GM12878 (cell line): ENCODE results near the gene ATP5PB. TPM values are rescaled to one million over a fixed set of nuclear protein-coding genes. Genes with fewer than 3 reads are reported as not detected.

Source experiments
- ATAC-seq: fragments of 200-7000 bp; cut with Tn5 transposase; 3 replicates; pipeline ENCODE4 v1.9.1; 2020; ENCODE audit warnings: mild to moderate bottlenecking, moderate library complexity
- BruUV-seq: library from RNA; stranded (reverse); fragments of 400-500 nt; replicated peaks from 2 replicates; lab custom pipeline; 2021; lab: Mats Ljungman, UMichigan
- CTCF ChIA-PET: fragments of 300-600 bp; sonication (Branson Sonifier 250); formaldehyde crosslinking; extraction: SDS; loops from one replicate; lab custom pipeline; 2021; ENCODE audit warnings: inconsistent platforms; lab: Yijun Ruan, JAX
- POLR2A ChIA-PET: fragments of 350-600 bp; formaldehyde crosslinking; extraction: SDS; loops from one replicate; lab custom pipeline; 2021; ENCODE audit warnings: inconsistent platforms; lab: Charles Lee
- RAD21 ChIA-PET: fragments of 300-600 bp; sonication (Branson Sonifier 250); formaldehyde crosslinking; loops from one replicate; lab custom pipeline; 2023; ENCODE audit warnings: antibody characterized with exemption; ENCODE audit not compliant: unreplicated experiment; lab: Charles Lee
- SMC1A ChIA-PET: fragments of 300-600 bp; sonication (Branson Sonifier 250); formaldehyde crosslinking; loops from one replicate; lab custom pipeline; 2023; ENCODE audit not compliant: unreplicated experiment, uncharacterized antibody; lab: Charles Lee
- DNase-seq: peaks from one replicate; pipeline ENCODE4 v3.0.0-alpha.2; 2011; ENCODE audit warnings: low read depth, low spot score
- FAIRE-seq: peaks from 3 replicates; lab custom pipeline; 2011; peaks lifted over from hg19 to GRCh38; lab: Jason Lieb, UNC
- H2AFZ ChIP-seq: 2 replicates; pipeline ENCODE4 v1.6.0; 2011; ENCODE audit warnings: low read depth, low read length, control low read depth; ENCODE audit not compliant: control insufficient read depth
- H3K27ac ChIP-seq: 2 replicates; pipeline ENCODE4 v1.5.1; 2011; ENCODE audit warnings: control low read depth; ENCODE audit not compliant: control insufficient read depth, insufficient read depth
- H3K27me3 ChIP-seq, 2 experiments: replicated peaks in 1 of 2; 2 replicates each; pipeline versions ENCODE4 v1.6.0 to v1.6.1; 2011; ENCODE audit warnings: low read length in 1 of 2; ENCODE audit not compliant: control insufficient read depth in 2 of 2, insufficient read depth in 2 of 2
- H3K36me3 ChIP-seq, 2 experiments: 2 replicates each; pipeline ENCODE4 v1.5.1; 2011; ENCODE audit warnings: low read length in 1 of 2; ENCODE audit not compliant: control insufficient read depth in 2 of 2, insufficient read depth in 2 of 2
- H3K4me1 ChIP-seq: 2 replicates; pipeline ENCODE4 v1.6.1; 2011; ENCODE audit warnings: mild to moderate bottlenecking, low read length, moderate library complexity, mixed read lengths; ENCODE audit not compliant: control insufficient read depth, insufficient read depth
- H3K4me2 ChIP-seq: 2 replicates; pipeline ENCODE4 v1.6.0; 2011; ENCODE audit warnings: control low read depth; ENCODE audit not compliant: control insufficient read depth, insufficient read depth
- H3K4me3 ChIP-seq: fragments of 200-600 bp; sonication (generic); 2 replicates; pipeline ENCODE4 v1.5.1; 2016
- H3K79me2 ChIP-seq: 2 replicates; pipeline ENCODE4 v1.6.0; 2011; ENCODE audit warnings: low read length; ENCODE audit not compliant: control insufficient read depth, insufficient read depth
- H3K9ac ChIP-seq: 2 replicates; pipeline ENCODE4 v1.8.0; 2011; ENCODE audit warnings: low read length, control low read depth, mixed read lengths; ENCODE audit not compliant: control insufficient read depth, insufficient read depth
- H3K9me3 ChIP-seq: replicated peaks from 3 replicates; pipeline ENCODE4 v1.5.1; 2011; ENCODE audit warnings: mild to moderate bottlenecking, low read length; ENCODE audit not compliant: control insufficient read depth, insufficient read depth
- H4K20me1 ChIP-seq: 2 replicates; pipeline ENCODE4 v1.6.0; 2011; ENCODE audit not compliant: control insufficient read depth, insufficient read depth
- ATF7 ChIP-seq: fragments of 450-650 bp; IDR thresholded peaks from 2 replicates; pipeline ENCODE4 v1.6.1; 2016; ENCODE audit warnings: low read depth, mild to moderate bottlenecking
- BRCA1 ChIP-seq: IDR thresholded peaks from 2 replicates; pipeline ENCODE4 v1.6.1; 2011; ENCODE audit warnings: low read depth, low read length, improper control_type of control experiment
- CEBPB ChIP-seq, 2 experiments: fragments of 150-350 bp in 1 of 2; IDR thresholded peaks; 2 replicates each; pipeline ENCODE4 v1.6.1; 2012 to 2014; ENCODE audit warnings: low read depth in 2 of 2, low read length in 2 of 2, borderline replicate concordance in 1 of 2, inconsistent platforms in 1 of 2
- CREM ChIP-seq: IDR thresholded peaks from 2 replicates; pipeline ENCODE4 v1.6.1; 2014; ENCODE audit warnings: antibody characterized with exemption, low read depth
- E2F8 ChIP-seq: fragments of 450-650 bp; IDR thresholded peaks from 2 replicates; pipeline ENCODE4 v1.6.1; 2018; ENCODE audit warnings: mild to moderate bottlenecking, low read depth, moderate library complexity; ENCODE audit not compliant: partially characterized antibody
- FOS ChIP-seq: IDR thresholded peaks from 3 replicates; pipeline ENCODE4 v1.6.1; 2011; ENCODE audit warnings: borderline replicate concordance; ENCODE audit not compliant: insufficient read length; ENCODE audit errors: extremely low read depth
- IRF3 ChIP-seq: fragments of 450-650 bp; IDR thresholded peaks from 2 replicates; pipeline ENCODE4 v1.6.1; 2014; ENCODE audit warnings: mild to moderate bottlenecking
- POU2F2 ChIP-seq: IDR thresholded peaks from 3 replicates; pipeline ENCODE4 v1.6.1; 2011; ENCODE audit warnings: low read depth, mild to moderate bottlenecking, low read length, borderline replicate concordance
- RFX5 ChIP-seq: IDR thresholded peaks from 2 replicates; pipeline ENCODE4 v1.6.1; 2011; ENCODE audit warnings: low read depth, low read length, improper control_type of control experiment
- SIN3A ChIP-seq: IDR thresholded peaks from 2 replicates; pipeline ENCODE4 v1.6.1; 2012; ENCODE audit warnings: low read depth, low read length, improper control_type of control experiment
- ZNF207 ChIP-seq: fragments of 450-650 bp; IDR thresholded peaks from 2 replicates; pipeline ENCODE4 v1.6.1; 2014; ENCODE audit warnings: antibody characterized with exemption, mild to moderate bottlenecking, borderline replicate concordance
- ZSCAN29 ChIP-seq: fragments of 450-650 bp; IDR thresholded peaks from 2 replicates; pipeline ENCODE4 v1.6.1; 2017; ENCODE audit warnings: mild to moderate bottlenecking, moderate library complexity
- WGBS: methylation state at CpG from one replicate; pipeline ENCODE4 v1.1.6; 2016; ENCODE audit warnings: low lambda C conversion rate; ENCODE audit not compliant: insufficient replicate concordance, insufficient coverage; ENCODE audit errors: missing lambda C conversion rate; 5-methylcytosine and 5-hydroxymethylcytosine counted together
- in situ Hi-C: fragments of 300-500 bp; cut with MboI; formaldehyde crosslinking; loops from 9 replicates; pipeline ENCODE4 v1.14.3; 2018; ENCODE audit warnings: mixed read lengths
- intact Hi-C: fragments of 100-400 bp; cut with micrococcal nuclease; formaldehyde crosslinking; loops from one replicate; pipeline ENCODE4 v1.14.2; 2022; ENCODE audit not compliant: unreplicated experiment
- polyA plus RNA-seq, 11 experiments: library from polyadenylated mRNA; depleted of rRNA in 4 of 11; unstranded in 6 of 11; stranded (reverse) in 5 of 11; fragments of >200 nt; fragmentation: Nextera tagmentation in 4 of 11; fragmentation: Illumina TruSeq in 1 of 11; extraction: Ambion mirVana in 4 of 11; extraction: Trizol in 1 of 11; gene quantifications; 1 replicate in 1 of 11; 2 replicates in 10 of 11; pipeline versions ENCODE4 v1.2.1 to v1.2.3, GENCODE V29; 2011 to 2016; ENCODE audit warnings: inconsistent platforms in 2 of 11, missing spikeins in 2 of 11, low read depth in 1 of 11
- total RNA-seq, 4 experiments: library from RNA; depleted of rRNA in 3 of 4; stranded (reverse); fragments of >200 nt in 3 of 4; fragmentation: Illumina TruSeq in 1 of 4; extraction: Trizol in 1 of 4; gene quantifications; 2 replicates each; pipeline versions ENCODE4 v1.2.1 to v1.2.3, GENCODE V29; 2013 to 2021

The ATP5PB gene
- total and polyA plus RNA-seq, 10 of the 15 experiments (the other 5 are each of a cell fraction or from before 2014, with no cell fraction given): 380 to 1,760 (median 677) TPM

DNA sequence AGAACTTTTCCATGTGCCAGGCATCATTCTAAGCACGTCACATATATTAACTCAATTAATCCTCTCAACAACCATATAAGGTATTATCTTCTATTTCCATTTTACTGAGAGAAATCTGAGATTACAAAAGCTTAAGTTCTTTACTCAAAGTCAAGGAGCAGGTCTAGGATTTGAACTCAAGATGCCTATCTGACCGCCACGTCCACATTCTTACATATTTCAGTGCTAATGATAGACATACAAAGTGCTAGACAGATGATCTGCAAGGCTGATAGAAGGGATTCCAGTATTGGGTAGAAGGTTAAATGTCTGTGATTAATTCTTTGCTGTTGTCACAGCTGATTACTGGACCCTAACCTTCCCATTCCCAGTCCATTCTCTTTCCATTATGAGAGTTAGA lies 4.4 kb downstream of the ATP5PB start:
- ChIA-PET RAD21 (interaction anchor here (1.4 to 2.6 kb wide), 3 partner anchors 23 to 294 kb away, joined by 3 to 13 read pairs (median 12); no protein-coding TSS in a partner anchor), POLR2A (interaction anchor here (1.3 to 1.4 kb wide), 2 partner anchors 14 to 27 kb away, joined by 3 read pairs; no protein-coding TSS in a partner anchor), SMC1A (interaction anchor here (0.9 to 2.6 kb wide), 12 partner anchors 9 to 315 kb away, joined by 3 to 11 read pairs (median 4); no protein-coding TSS in a partner anchor), CTCF (interaction anchor here (1.1 to 5.0 kb wide), 7 partner anchors 10 to 301 kb away, joined by 3 to 32 read pairs (median 4); no protein-coding TSS in a partner anchor)
- intact Hi-C loops: loop anchor here (2.0 kb wide), 1 partner anchor 15 kb away; no protein-coding TSS in a partner anchor
- FAIRE-seq: no peak
- Histone ChIP-seq H3K27me3 (no peaks in the 10 kb centered on the region), H3K4me1 (peaks cover 12% of the 10 kb centered on the region; the same call in 1 of the 2 replicates), H3K36me3 (peaks cover 5 to 7% of the 10 kb centered on the region in 2 experiments), H3K9me3 (no peaks in the 10 kb centered on the region), H4K20me1 (no peaks in the 10 kb centered on the region), H3K79me2 (peaks cover 61% of the 10 kb centered on the region), H2AFZ (no peak overlapping the region), H3K4me3 (peak overlapping the region; percentile 32; the same call in 1 of the 2 replicates), H3K4me2 (peak overlapping the region; percentile 0), H3K9ac (no peak overlapping the region), H3K27ac (no peak overlapping the region)
- in situ Hi-C loops: no loop called here
- TF ChIP-seq RFX5 (no peak), FOS (no peak), ATF7 (no peak), POU2F2 (no peak), ZSCAN29 (no peak), SIN3A (no peak), CEBPB (IDR thresholded peaks at IDR 0.05; ENCODE audit: borderline replicate concordance in 1 of 2, low read depth in 2 of 2, low read length in 2 of 2) (no peak), BRCA1 (no peak), CREM (no peak), ZNF207 (no peak), E2F8 (no peak), IRF3 (no peak)
- DNase-seq: no peak
- WGBS: 99% methylated on average over 3 of the region's 3 CpGs
- no TSS peak for BruUV-seq
- no peak for ATAC-seq
